Thyroid gland (tissue), 4 donors: ENCODE data around the gene SCD5. TPM values are rescaled to one million over a fixed set of nuclear protein-coding genes. Genes with fewer than 3 reads are reported as not detected.

Experiments used
- DNase-seq, 2 donors: peaks; one replicate each; pipeline ENCODE4 v3.0.0-alpha.2; 2019
- H3K27ac ChIP-seq, 3 donors: fragments of 200-600 bp; sonication (generic); 1 replicate in 2 of 3; 2 replicates in 1 of 3; pipeline ENCODE4 v1.5.1; 2016 to 2019; ENCODE audit warnings: mild to moderate bottlenecking in 1 of 3, moderate library complexity in 1 of 3
- H3K27me3 ChIP-seq: fragments of 200-600 bp; sonication (generic); one replicate; pipeline ENCODE4 v1.5.1; 2019
- H3K36me3 ChIP-seq, 2 donors: fragments of 200-600 bp; sonication (generic); one replicate each; pipeline ENCODE4 v1.5.1; 2016 to 2019
- H3K4me1 ChIP-seq, 2 donors: fragments of 200-600 bp; sonication (generic); one replicate each; pipeline ENCODE4 v1.5.1; 2017 to 2019
- H3K4me3 ChIP-seq, 3 donors: fragments of 200-600 bp; sonication (generic); replicated peaks in 1 of 3; 1 replicate in 2 of 3; 2 replicates in 1 of 3; pipeline ENCODE4 v1.5.1; 2016; ENCODE audit warnings: mild to moderate bottlenecking in 1 of 3
- H3K9me3 ChIP-seq: fragments of 200-600 bp; sonication (generic); one replicate; pipeline ENCODE4 v1.5.1; 2017
- POLR2A ChIP-seq, 2 donors: fragments of 450-650 bp; IDR thresholded peaks; one replicate each; pipeline ENCODE4 v1.6.1; 2017; ENCODE audit warnings: antibody characterized with exemption in 2 of 2, mild to moderate bottlenecking in 2 of 2, moderate library complexity in 1 of 2
- WGBS, 2 donors: methylation state at CpG; one replicate each; pipeline ENCODE4 v1.1.5; 2017; 5-methylcytosine and 5-hydroxymethylcytosine counted together
- intact Hi-C: fragments of 100-400 bp; cut with DNase I; formaldehyde crosslinking; loops from one replicate; pipeline ENCODE4 v1.15.1; 2023
- total RNA-seq, 4 donors: library from RNA; depleted of rRNA; stranded (reverse); fragments of >200 nt; gene quantifications; one replicate each; pipeline ENCODE4 v1.2.3, GENCODE V29; 2016
- TF ChIP-seq, protein P1 (sequence below), 6 experiments: fragments of 200-600 bp in 3 of 6; fragments of 450-650 bp in 3 of 6; sonication (generic) in 3 of 6; IDR thresholded peaks; one replicate each; pipeline ENCODE4 v1.5.1; 2016 to 2019; ENCODE audit warnings: antibody characterized with exemption in 6 of 6, mild to moderate bottlenecking in 2 of 6, inconsistent platforms in 1 of 6, moderate library complexity in 1 of 6

SCD5 gene
- total RNA-seq, 4 donors from 2014 or later, result 47.0 to 96.4 (median 54.8) TPM

- WGBS, 2 donors, result 90 to 95% methylated on average over 6 of the region's 6 CpGs
- Histone ChIP-seq H3K4me1 (peaks cover 29 to 55% of the 10 kb centered on the region in 2 donors), H3K27me3 (no peaks in the 10 kb centered on the region), H3K27ac (no peak overlapping the region), H3K9me3 (no peaks in the 10 kb centered on the region), H3K36me3 (no peaks in the 10 kb centered on the region), H3K4me3 (no peak overlapping the region)
- intact Hi-C loops, result no loop called here
- no peak for DNase-seq
- TF ChIP-seq, protein P1, sequence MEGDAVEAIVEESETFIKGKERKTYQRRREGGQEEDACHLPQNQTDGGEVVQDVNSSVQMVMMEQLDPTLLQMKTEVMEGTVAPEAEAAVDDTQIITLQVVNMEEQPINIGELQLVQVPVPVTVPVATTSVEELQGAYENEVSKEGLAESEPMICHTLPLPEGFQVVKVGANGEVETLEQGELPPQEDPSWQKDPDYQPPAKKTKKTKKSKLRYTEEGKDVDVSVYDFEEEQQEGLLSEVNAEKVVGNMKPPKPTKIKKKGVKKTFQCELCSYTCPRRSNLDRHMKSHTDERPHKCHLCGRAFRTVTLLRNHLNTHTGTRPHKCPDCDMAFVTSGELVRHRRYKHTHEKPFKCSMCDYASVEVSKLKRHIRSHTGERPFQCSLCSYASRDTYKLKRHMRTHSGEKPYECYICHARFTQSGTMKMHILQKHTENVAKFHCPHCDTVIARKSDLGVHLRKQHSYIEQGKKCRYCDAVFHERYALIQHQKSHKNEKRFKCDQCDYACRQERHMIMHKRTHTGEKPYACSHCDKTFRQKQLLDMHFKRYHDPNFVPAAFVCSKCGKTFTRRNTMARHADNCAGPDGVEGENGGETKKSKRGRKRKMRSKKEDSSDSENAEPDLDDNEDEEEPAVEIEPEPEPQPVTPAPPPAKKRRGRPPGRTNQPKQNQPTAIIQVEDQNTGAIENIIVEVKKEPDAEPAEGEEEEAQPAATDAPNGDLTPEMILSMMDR (IDR thresholded peaks at IDR 0.05), result no peak
- no peak for TF ChIP-seq POLR2A (IDR thresholded peaks at IDR 0.05)
These were observed 49.7 kb downstream of the SCD5 start for GRCh38 chr4:82748810-82749470.

GRCh38 chr4:82747686-82748575, 50.7 kb downstream of the SCD5 start:
- H3K9me3 ChIP-seq, result no peaks in the 10 kb centered on the region
- intact Hi-C loops, result no loop called here

GRCh38 chr4:82746705-82747574, 51.7 kb downstream of the SCD5 start:
- Histone ChIP-seq H3K36me3 (no peaks in the 10 kb centered on the region), H3K9me3 (no peaks in the 10 kb centered on the region), H3K27me3 (no peaks in the 10 kb centered on the region), H3K27ac (peak overlapping the region in 1 of 3 donors; percentile 21), H3K4me1 (peaks cover 25 to 39% of the 10 kb centered on the region in 2 donors), H3K4me3 (no peak overlapping the region)
- intact Hi-C loops, result no loop called here
- WGBS, 2 donors, result 85 to 93% methylated on average over 12 to 13 of the region's 13 CpGs
- DNase-seq, result no peak
- TF ChIP-seq, protein P1 (IDR thresholded peaks at IDR 0.05), result no peak
- no peak for TF ChIP-seq POLR2A (IDR thresholded peaks at IDR 0.05)

More at GRCh38 chr4:82747686-82748575, 50.7 kb downstream of the SCD5 start:
- TF ChIP-seq, protein P1 (IDR thresholded peaks at IDR 0.05), result no peak
- no peak for TF ChIP-seq POLR2A (IDR thresholded peaks at IDR 0.05)
- Histone ChIP-seq H3K27me3 (no peaks in the 10 kb centered on the region), H3K4me1 (peaks cover 25 to 49% of the 10 kb centered on the region in 2 donors), H3K27ac (peak overlapping the region in 1 of 3 donors; percentile 21), H3K4me3 (no peak overlapping the region), H3K36me3 (no peaks in the 10 kb centered on the region)
- 66 to 68% methylated on average over 6 of the region's 6 CpGs for WGBS, 2 donors
- DNase-seq, result peak in 1 of 2 donors; percentile 31

DNA sequence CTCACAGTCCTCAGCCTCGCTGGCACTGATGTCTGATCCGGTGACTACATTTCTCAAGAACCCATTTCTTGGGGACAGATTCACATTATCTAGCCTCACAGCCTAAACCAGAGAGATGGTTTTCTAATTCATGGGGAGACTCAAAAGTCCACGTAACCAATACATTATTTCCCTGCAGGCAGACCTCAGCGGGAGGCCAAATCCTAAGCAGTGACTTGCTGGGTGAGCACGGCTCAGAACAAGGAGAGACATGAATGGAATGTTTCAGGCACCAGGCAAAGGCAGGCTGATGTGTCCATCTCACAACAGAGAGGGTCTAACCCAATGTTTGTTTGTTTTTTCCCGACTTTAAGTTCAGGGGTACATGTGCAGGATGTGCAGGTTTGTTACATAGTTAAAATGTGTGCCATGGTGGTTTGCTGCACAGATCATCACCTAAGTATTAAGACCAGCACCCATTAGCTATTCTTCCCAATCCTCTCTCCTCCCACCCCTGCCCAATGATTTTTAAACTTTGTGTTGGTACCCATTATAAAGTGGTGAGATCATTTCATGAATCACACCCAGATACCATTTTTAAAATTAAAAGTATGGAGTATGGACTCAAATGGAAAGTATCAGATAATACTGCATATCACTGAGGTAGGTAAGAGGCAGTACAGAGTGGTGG, 53.3 kb downstream of the SCD5 start:
- 47 to 67% methylated on average over 6 of the region's 6 CpGs for WGBS, 2 donors
- peak; percentile 49 to 59 for DNase-seq
- TF ChIP-seq, protein P1 (IDR thresholded peaks at IDR 0.05), result no peak
- no peak for TF ChIP-seq POLR2A (IDR thresholded peaks at IDR 0.05)
- intact Hi-C loops, result no loop called here
- Histone ChIP-seq H3K9me3 (no peaks in the 10 kb centered on the region), H3K4me1 (peaks cover 26 to 37% of the 10 kb centered on the region in 2 donors), H3K27me3 (no peaks in the 10 kb centered on the region), H3K36me3 (no peaks in the 10 kb centered on the region), H3K27ac (peak overlapping the region; percentile 76 to 91 (median 79)), H3K4me3 (no peak overlapping the region)
